ENCODE results near the gene RAB32.
"Not testable (repeated sequence)": the region's sequence is repeated elsewhere in the genome, so short reads cannot be mapped to it uniquely, and the experiment has no call there.

GRCh38 chr6:146568619-146569018 lies 25.0 kb downstream of the RAB32 start:
- TF ChIP-seq CTCF (IDR thresholded peaks at IDR 0.05); ZFX (IDR thresholded peaks at IDR 0.05; ENCODE audit: borderline replicate concordance): not testable (repeated sequence)

Measured in 22Rv1 (cell line).